Spleen (tissue), 11 donors: ENCODE measurements around the gene SLC8A1. TPM values are rescaled to one million over a fixed set of nuclear protein-coding genes. Genes with fewer than 3 reads are reported as not detected.

Source experiments
- DNase-seq: peaks from one replicate; pipeline ENCODE4 v3.0.0-alpha.2; 2020
- H3K27ac ChIP-seq, 8 donors: fragments of 200-600 bp; sonication (generic) in 7 of 8; 1 replicate in 4 of 8; 2 replicates in 4 of 8; pipeline versions ENCODE4 v1.5.0 to v1.8.0; 2016 to 2021; ENCODE audit warnings: inconsistent platforms in 4 of 8, mild to moderate bottlenecking in 4 of 8, moderate library complexity in 1 of 8
- H3K27me3 ChIP-seq, 7 donors: fragments of 200-600 bp; sonication (generic) in 6 of 7; replicated peaks in 1 of 7; 1 replicate in 4 of 7; 2 replicates in 3 of 7; pipeline versions ENCODE4 v1.5.0 to v1.8.0; 2016 to 2021; ENCODE audit warnings: inconsistent platforms in 3 of 7, mild to moderate bottlenecking in 1 of 7
- H3K36me3 ChIP-seq, 6 donors: fragments of 200-600 bp; sonication (generic) in 5 of 6; 1 replicate in 4 of 6; 2 replicates in 2 of 6; pipeline versions ENCODE4 v1.5.0 to v1.8.0; 2016 to 2021; ENCODE audit warnings: inconsistent platforms in 2 of 6
- H3K4me1 ChIP-seq, 6 donors: fragments of 200-600 bp; sonication (generic) in 5 of 6; 1 replicate in 3 of 6; 2 replicates in 3 of 6; pipeline versions ENCODE4 v1.5.0 to v1.8.0; 2016 to 2021; ENCODE audit warnings: inconsistent platforms in 3 of 6
- H3K4me3 ChIP-seq, 8 donors: fragments of 200-600 bp; sonication (generic) in 7 of 8; 1 replicate in 4 of 8; 2 replicates in 4 of 8; pipeline versions ENCODE4 v1.5.0 to v1.8.0; 2016 to 2021; ENCODE audit warnings: inconsistent platforms in 4 of 8, mild to moderate bottlenecking in 4 of 8, moderate library complexity in 2 of 8
- H3K9me3 ChIP-seq, 8 donors: fragments of 200-600 bp; sonication (generic) in 7 of 8; 1 replicate in 4 of 8; 2 replicates in 4 of 8; pipeline versions ENCODE4 v1.5.0 to v1.8.0; 2016 to 2021; ENCODE audit warnings: inconsistent platforms in 4 of 8
- POLR2A ChIP-seq, 3 donors: fragments of 450-650 bp; IDR thresholded peaks; one replicate each; pipeline ENCODE4 v1.5.1; 2017; ENCODE audit warnings: antibody characterized with exemption in 3 of 3, mild to moderate bottlenecking in 1 of 3
- POLR2AphosphoS5 ChIP-seq, 3 donors: sonication (generic); formaldehyde crosslinking; IDR thresholded peaks; one replicate each; pipeline ENCODE4 v1.5.1; 2017; ENCODE audit warnings: antibody characterized with exemption in 3 of 3
- WGBS, 5 donors: extraction: QIAGEN DNeasy Blood & Tissue Kit in 3 of 5; methylation state at CpG; one replicate each; pipeline versions ENCODE4 v1.1.5 to v1.1.7; 2013 to 2018; 5-methylcytosine and 5-hydroxymethylcytosine counted together
- intact Hi-C: fragments of 100-400 bp; cut with DNase I; formaldehyde crosslinking; loops from one replicate; pipeline ENCODE4 v1.15.0; 2023; ENCODE audit warnings: low total_unique reads
- polyA plus RNA-seq, 3 donors: library from polyadenylated mRNA; stranded (reverse); fragments of 200-250 nt; gene quantifications; one replicate each; pipeline ENCODE4 v1.2.1, GENCODE V29; 2013
- total RNA-seq, 7 donors: library from RNA; depleted of rRNA in 3 of 7; stranded (reverse); fragments of >200 nt in 3 of 7; fragmentation: NEBNext Ultra II Directional in 4 of 7; extraction: Animal tissue kit (Norgen Biotek cat#: 25700) in 4 of 7; gene quantifications; one replicate each; pipeline versions ENCODE4 v1.1.0 to v1.2.1, GENCODE V29; 2016 to 2021
- TF ChIP-seq, protein P1 (sequence below), 11 experiments: fragments of 200-600 bp in 7 of 11; fragments of 450-650 bp in 4 of 11; sonication (generic) in 4 of 11; IDR thresholded peaks in 8 of 11; conservative IDR thresholded peaks in 3 of 11; 1 replicate in 7 of 11; 2 replicates in 4 of 11; pipeline versions ENCODE4 v1.4.0 to v1.8.0; 2016 to 2021; ENCODE audit warnings: antibody characterized with exemption in 11 of 11, inconsistent platforms in 4 of 11, mild to moderate bottlenecking in 1 of 11
- donor health status: healthy with polysubstance abuse.
- donor health status: DM: no; HTN: no; CAD: no; lungs with moderate emphysema.
- donor health status: DM: no; HTN: no; CAD: no.
- donor health status: Bipolar disorder and iron deficiency.
- donor health status: healthy.
- donor health status: DM: no; HTN: no; CAD: no.
- donor health status: DM: yes; HTN: yes; CAD: no.

SLC8A1 gene
- total and polyA plus RNA-seq, 10 donors = 0.36 to 86.0 (median 58.3) TPM

DNA sequence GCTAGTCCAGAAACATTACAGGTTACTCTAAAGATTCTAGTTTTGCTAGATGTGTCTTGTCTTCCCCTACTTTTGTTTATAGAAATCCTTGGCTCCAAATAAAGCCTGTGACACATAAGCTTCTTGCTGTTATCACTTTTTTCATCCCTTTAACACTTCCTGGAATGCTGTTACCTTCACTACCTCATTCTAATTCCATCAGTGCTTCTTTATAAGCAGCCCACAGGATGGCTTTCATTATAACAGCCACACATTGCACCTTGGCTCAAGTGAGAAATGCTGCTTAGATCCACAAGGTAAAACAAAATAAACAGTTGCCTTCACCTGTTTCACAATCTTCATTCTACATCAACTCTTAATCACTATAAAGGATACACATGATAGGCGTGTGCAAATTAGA lies 221.7 kb downstream of the SLC8A1 start:
- H3K4me1 ChIP-seq = no peaks in the 10 kb centered on the region
- intact Hi-C loops = no loop called here
- WGBS, 5 donors = 86 to 94% (median 92%) methylated on average over 1 of the region's 1 CpG

DNA sequence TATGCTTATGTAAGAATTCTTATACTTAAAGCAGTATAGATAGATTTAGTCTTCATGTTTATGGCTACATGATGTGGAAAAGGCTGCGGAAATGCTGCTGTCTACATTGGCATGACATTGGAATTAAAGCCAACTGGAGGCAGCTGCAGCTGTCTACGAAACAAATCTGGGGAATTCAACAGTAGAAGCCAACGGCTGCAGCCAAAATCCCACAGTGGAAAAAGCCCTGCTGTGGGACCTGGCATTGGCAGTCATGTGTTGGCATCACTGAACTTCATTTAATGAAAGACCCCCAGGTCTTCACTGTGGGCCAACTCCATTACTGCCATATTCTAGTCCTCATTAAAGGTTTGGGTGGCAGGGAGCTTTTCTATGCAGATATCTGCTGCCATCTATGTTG lies 223.6 kb downstream of the SLC8A1 start:
- intact Hi-C loops = no loop called here
- DNase-seq = no peak
- TF ChIP-seq, protein P1, sequence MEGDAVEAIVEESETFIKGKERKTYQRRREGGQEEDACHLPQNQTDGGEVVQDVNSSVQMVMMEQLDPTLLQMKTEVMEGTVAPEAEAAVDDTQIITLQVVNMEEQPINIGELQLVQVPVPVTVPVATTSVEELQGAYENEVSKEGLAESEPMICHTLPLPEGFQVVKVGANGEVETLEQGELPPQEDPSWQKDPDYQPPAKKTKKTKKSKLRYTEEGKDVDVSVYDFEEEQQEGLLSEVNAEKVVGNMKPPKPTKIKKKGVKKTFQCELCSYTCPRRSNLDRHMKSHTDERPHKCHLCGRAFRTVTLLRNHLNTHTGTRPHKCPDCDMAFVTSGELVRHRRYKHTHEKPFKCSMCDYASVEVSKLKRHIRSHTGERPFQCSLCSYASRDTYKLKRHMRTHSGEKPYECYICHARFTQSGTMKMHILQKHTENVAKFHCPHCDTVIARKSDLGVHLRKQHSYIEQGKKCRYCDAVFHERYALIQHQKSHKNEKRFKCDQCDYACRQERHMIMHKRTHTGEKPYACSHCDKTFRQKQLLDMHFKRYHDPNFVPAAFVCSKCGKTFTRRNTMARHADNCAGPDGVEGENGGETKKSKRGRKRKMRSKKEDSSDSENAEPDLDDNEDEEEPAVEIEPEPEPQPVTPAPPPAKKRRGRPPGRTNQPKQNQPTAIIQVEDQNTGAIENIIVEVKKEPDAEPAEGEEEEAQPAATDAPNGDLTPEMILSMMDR (IDR thresholded peaks at IDR 0.05 in 8 of 11, conservative IDR thresholded peaks at IDR 0.05 in 3 of 11) = no peak
- TF ChIP-seq POLR2AphosphoS5 (IDR thresholded peaks at IDR 0.05) = no peak
- TF ChIP-seq POLR2A (IDR thresholded peaks at IDR 0.05) = no peak
- H3K36me3 ChIP-seq = no peaks in the 10 kb centered on the region
- H3K4me3 ChIP-seq = no peak overlapping the region
- no peaks in the 10 kb centered on the region for H3K4me1 ChIP-seq
- no peaks in the 10 kb centered on the region for H3K27me3 ChIP-seq
- H3K9me3 ChIP-seq = no peaks in the 10 kb centered on the region
- no peak overlapping the region for H3K27ac ChIP-seq
- WGBS, 5 donors = 80 to 92% (median 88%) methylated on average over 3 of the region's 3 CpGs

More for the DNA sequence above, 221.7 kb downstream of the SLC8A1 start:
- TF ChIP-seq POLR2AphosphoS5 (IDR thresholded peaks at IDR 0.05) = no peak
- no peak for TF ChIP-seq POLR2A (IDR thresholded peaks at IDR 0.05)
- TF ChIP-seq, protein P1 (IDR thresholded peaks at IDR 0.05 in 8 of 11, conservative IDR thresholded peaks at IDR 0.05 in 3 of 11) = no peak
- no peak for DNase-seq
- no peak overlapping the region for H3K27ac ChIP-seq
- H3K9me3 ChIP-seq = no peaks in the 10 kb centered on the region
- H3K4me3 ChIP-seq = no peak overlapping the region
- H3K36me3 ChIP-seq = no peaks in the 10 kb centered on the region
- no peaks in the 10 kb centered on the region for H3K27me3 ChIP-seq

DNA sequence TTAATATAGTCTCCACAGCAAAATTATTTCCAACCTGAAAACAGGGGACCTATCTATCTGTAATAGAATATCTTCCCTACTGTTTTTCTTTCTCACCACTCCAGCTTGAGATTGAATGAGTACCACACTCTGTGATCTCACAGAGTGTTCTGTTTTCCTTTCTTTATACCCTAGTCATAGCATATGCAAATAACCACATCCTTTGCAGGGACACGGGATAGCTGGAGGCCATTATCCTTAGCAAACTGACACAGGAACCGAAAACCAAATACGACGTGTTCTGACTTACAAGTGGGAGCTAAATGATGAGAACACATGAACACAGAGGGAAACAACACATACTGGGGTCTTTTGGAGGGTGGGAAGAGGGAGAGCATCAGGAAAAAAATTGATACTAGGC lies 224.7 kb downstream of the SLC8A1 start:
- DNase-seq = no peak
- peaks cover 0 to 4% (median 0%) of the 10 kb centered on the region in 8 donors for H3K9me3 ChIP-seq
- intact Hi-C loops = no loop called here
- no peaks in the 10 kb centered on the region for H3K4me1 ChIP-seq
- no peak overlapping the region for H3K4me3 ChIP-seq
- H3K27me3 ChIP-seq = no peaks in the 10 kb centered on the region
- H3K27ac ChIP-seq = no peak overlapping the region
- WGBS, 5 donors = 81 to 88% (median 84%) methylated on average over 4 of the region's 4 CpGs
- H3K36me3 ChIP-seq = no peaks in the 10 kb centered on the region
- TF ChIP-seq POLR2A (IDR thresholded peaks at IDR 0.05) = no peak
- no peak for TF ChIP-seq POLR2AphosphoS5 (IDR thresholded peaks at IDR 0.05)
- TF ChIP-seq, protein P1 (IDR thresholded peaks at IDR 0.05 in 8 of 11, conservative IDR thresholded peaks at IDR 0.05 in 3 of 11) = no peak

DNA sequence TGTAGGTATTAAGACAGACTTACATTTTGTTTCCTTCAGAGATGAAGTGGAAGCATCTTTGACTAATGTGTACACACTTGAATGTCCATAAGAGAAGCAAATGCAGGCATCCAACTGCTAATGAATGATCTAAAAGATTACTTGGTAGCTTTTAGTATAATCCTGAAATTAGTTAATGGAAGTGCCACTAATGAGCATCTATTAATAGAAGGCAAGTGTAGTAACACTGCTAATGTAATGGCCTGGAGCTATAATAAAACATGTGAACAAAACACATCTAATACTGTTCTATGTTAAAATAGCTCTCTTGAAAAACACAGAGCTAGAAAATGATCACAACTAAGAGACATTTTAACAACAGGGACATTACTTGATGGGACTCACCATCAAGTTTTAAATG lies 225.3 kb downstream of the SLC8A1 start:
- H3K27me3 ChIP-seq = no peaks in the 10 kb centered on the region
- TF ChIP-seq, protein P1 (IDR thresholded peaks at IDR 0.05 in 8 of 11, conservative IDR thresholded peaks at IDR 0.05 in 3 of 11) = no peak
- TF ChIP-seq POLR2A (IDR thresholded peaks at IDR 0.05) (no peak), POLR2AphosphoS5 (IDR thresholded peaks at IDR 0.05) (no peak)
- no peak for DNase-seq
- H3K4me3 ChIP-seq = no peak overlapping the region
- intact Hi-C loops = no loop called here
- no peaks in the 10 kb centered on the region for H3K36me3 ChIP-seq
- H3K9me3 ChIP-seq = peaks cover 0 to 4% (median 0%) of the 10 kb centered on the region in 8 donors
- H3K4me1 ChIP-seq = no peaks in the 10 kb centered on the region
- H3K27ac ChIP-seq = no peak overlapping the region
